Measurements from ENCODE around the gene RNASE13. TPM values are rescaled to one million over a fixed set of nuclear protein-coding genes. Genes with fewer than 3 reads are reported as not detected.
"Not testable (repeated sequence)": the region's sequence is repeated elsewhere in the genome, so short reads cannot be mapped to it uniquely, and the experiment has no call there.

Gene RNASE13
- polyA plus RNA-seq, 1 experiment, result not detected

DNA sequence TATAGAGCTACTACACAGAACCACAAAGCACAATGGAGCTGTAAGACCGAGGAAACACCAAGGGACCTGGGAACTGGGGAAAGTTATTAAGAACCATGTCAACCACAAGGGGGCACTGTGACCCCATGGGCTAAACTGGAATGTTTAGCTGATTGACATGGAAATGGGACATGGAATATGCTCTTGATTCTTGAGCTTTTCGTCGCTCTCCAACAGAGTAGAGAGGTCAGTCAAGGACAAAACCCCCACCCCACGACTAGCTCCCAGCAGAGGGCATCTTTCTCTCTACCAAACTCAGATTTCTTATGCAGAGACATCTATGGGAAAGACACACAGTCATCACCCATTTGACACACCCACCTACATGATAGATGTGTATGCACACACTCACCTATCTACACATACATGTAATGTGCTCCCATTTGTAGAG lies 19.8 kb downstream of the RNASE13 start:
- ChIA-PET CTCF (interaction anchor here (0.5 to 13.3 kb wide), 49 partner anchors 9 to 703 kb away, joined by 3 to 310 read pairs (median 7); partner anchors contain the start of genes ARHGEF40, NDRG2, RNASE7 and RNASE8), POLR2A (interaction anchor here (0.6 to 2.0 kb wide), 6 partner anchors 26 to 178 kb away, joined by 3 to 12 read pairs (median 3); partner anchors contain the start of gene ARHGEF40)
- no peaks in the 10 kb centered on the region for H3K9me3 ChIP-seq (ENCODE audit: control insufficient read depth, insufficient read depth, low read length)
- DNase-seq (ENCODE audit: low read depth, low spot score), result peak; percentile 65
- TF ChIP-seq, protein P1, sequence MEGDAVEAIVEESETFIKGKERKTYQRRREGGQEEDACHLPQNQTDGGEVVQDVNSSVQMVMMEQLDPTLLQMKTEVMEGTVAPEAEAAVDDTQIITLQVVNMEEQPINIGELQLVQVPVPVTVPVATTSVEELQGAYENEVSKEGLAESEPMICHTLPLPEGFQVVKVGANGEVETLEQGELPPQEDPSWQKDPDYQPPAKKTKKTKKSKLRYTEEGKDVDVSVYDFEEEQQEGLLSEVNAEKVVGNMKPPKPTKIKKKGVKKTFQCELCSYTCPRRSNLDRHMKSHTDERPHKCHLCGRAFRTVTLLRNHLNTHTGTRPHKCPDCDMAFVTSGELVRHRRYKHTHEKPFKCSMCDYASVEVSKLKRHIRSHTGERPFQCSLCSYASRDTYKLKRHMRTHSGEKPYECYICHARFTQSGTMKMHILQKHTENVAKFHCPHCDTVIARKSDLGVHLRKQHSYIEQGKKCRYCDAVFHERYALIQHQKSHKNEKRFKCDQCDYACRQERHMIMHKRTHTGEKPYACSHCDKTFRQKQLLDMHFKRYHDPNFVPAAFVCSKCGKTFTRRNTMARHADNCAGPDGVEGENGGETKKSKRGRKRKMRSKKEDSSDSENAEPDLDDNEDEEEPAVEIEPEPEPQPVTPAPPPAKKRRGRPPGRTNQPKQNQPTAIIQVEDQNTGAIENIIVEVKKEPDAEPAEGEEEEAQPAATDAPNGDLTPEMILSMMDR (IDR thresholded peaks at IDR 0.05; ENCODE audit: low read depth, low read length), result peak; percentile 96
- no peak overlapping the region for H3K27ac ChIP-seq (ENCODE audit: low read depth, low read length)
- no peak overlapping the region for H3K4me3 ChIP-seq (ENCODE audit: low read depth, low read length)
- peaks cover 20% of the 10 kb centered on the region for H3K27me3 ChIP-seq (ENCODE audit: control insufficient read depth, insufficient read depth, low read length)

DNA sequence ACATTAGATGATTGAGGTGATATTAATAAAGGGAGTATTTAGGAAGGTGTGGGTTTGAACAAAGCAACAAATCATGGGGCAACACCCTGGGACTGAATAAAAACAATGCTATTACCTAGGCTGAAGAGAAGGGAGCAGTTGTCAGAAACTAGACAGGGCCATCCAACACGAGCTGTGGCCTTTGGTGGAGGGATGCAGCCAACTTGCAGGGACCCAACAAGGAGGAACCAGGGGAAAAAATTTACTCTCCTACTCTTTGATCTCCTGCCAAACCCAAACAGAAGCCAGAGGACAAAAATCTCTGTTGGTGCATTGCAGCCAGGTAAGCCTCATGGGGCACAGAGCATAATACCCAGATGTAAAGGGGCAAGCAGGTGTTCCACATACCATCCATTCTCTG lies 23.5 kb downstream of the RNASE13 start:
- CTCF ChIA-PET, result interaction anchor here (1.9 to 13.3 kb wide), 5 partner anchors 29 to 96 kb away, joined by 6 to 310 read pairs (median 18); no protein-coding TSS in a partner anchor
- H3K27ac ChIP-seq (ENCODE audit: low read depth, low read length), result no peak overlapping the region
- peaks cover 16% of the 10 kb centered on the region for H3K27me3 ChIP-seq (ENCODE audit: control insufficient read depth, insufficient read depth, low read length)
- no peaks in the 10 kb centered on the region for H3K9me3 ChIP-seq (ENCODE audit: control insufficient read depth, insufficient read depth, low read length)
- no peak overlapping the region for H3K4me3 ChIP-seq (ENCODE audit: low read depth, low read length)
- TF ChIP-seq, protein P1 (IDR thresholded peaks at IDR 0.05; ENCODE audit: low read depth, low read length), result no peak
- DNase-seq (ENCODE audit: low read depth, low spot score), result no peak
- POLR2A ChIA-PET, result no interaction called here

DNA sequence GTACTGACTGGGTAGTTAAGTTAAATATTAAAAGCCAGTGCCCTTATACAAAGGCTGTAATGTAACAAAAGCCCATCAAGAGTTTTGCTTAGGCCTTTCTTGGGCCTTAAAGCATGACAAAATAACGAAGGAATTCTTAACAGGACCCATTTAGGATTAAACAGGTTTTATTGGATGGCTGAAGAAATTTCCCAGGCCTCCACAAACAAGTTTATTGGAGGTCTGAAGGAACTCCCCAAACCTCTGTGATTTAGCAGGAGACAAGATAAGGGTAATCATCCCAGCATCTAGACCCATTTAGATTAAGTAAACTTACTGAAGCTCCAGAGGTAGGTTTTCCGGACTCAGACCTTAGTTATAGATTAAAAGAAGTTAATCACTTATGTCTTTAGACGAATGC lies 24.9 kb downstream of the RNASE13 start:
- H3K9me3 ChIP-seq (ENCODE audit: control insufficient read depth, insufficient read depth, low read length); DNase-seq (ENCODE audit: low read depth, low spot score); POLR2A ChIA-PET; H3K4me3 ChIP-seq (ENCODE audit: low read depth, low read length); H3K27ac ChIP-seq (ENCODE audit: low read depth, low read length): not testable (repeated sequence)
- peaks cover 16% of the 10 kb centered on the region for H3K27me3 ChIP-seq (ENCODE audit: control insufficient read depth, insufficient read depth, low read length)
- CTCF ChIA-PET, result interaction anchor here (1.8 to 3.2 kb wide), 4 partner anchors 30 to 94 kb away, joined by 9 to 15 read pairs (median 12); no protein-coding TSS in a partner anchor

DNA sequence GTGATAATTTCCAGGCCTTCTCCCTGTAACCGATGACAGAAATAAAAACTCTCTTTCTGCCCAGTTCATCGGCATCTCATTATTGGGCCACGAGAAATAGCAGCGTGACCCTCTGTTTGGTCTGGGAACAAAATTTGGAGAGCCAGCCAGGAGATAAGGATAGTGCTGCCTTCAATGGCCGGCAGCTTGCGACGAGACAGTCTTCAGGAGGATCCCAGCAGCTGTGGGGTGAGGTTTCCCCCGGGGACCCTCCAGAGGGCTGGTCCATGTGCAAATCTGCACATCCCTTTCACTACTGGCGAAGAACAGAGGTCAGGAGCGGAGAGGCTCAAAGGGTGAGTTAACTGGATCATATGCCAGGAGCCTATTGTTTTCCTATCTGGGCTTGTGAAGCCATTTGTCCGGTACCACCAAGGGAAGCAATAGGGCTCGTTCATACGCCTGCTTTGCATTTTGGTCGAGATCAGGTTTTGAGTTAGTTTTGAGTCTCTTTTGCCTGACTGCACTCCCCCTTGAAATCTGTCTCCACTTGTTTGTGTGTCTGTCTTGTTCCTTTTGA lies 30.7 kb downstream of the RNASE13 start:
- Histone ChIP-seq H3K9me3 (ENCODE audit: control insufficient read depth, insufficient read depth, low read length) (no peaks in the 10 kb centered on the region), H3K27ac (ENCODE audit: low read depth, low read length) (no peak overlapping the region), H3K27me3 (ENCODE audit: control insufficient read depth, insufficient read depth, low read length) (no peaks in the 10 kb centered on the region), H3K4me3 (ENCODE audit: low read depth, low read length) (no peak overlapping the region)
- ChIA-PET CTCF (interaction anchor here (0.7 to 4.5 kb wide), 10 partner anchors 11 to 101 kb away, joined by 3 to 83 read pairs (median 13); no protein-coding TSS in a partner anchor), POLR2A (no interaction called here)
- DNase-seq (ENCODE audit: low read depth, low spot score), result no peak
- TF ChIP-seq, protein P1 (IDR thresholded peaks at IDR 0.05; ENCODE audit: low read depth, low read length), result no peak

DNA sequence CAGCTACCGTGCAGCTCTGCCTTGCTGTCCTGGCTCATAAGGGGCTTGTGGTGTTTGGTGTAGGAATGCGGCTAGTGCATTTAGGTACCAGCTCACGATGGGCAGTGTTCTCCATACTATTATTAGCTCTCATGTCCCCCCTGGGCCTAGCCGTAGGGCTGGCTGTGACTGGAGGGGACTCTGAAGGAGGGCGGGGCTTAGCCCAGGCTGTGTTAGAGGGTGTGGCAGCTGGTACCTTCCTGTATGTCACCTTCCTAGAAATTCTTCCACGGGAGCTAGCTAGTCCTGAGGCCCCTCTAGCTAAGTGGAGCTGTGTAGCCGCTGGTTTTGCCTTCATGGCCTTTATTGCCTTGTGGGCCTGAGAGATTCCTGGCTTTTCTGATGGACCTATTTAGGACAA lies 33.4 kb downstream of the RNASE13 start:
- TF ChIP-seq, protein P1 (IDR thresholded peaks at IDR 0.05; ENCODE audit: low read depth, low read length), result no peak
- H3K9me3 ChIP-seq (ENCODE audit: control insufficient read depth, insufficient read depth, low read length), result no peaks in the 10 kb centered on the region
- DNase-seq (ENCODE audit: low read depth, low spot score), result no peak
- H3K4me3 ChIP-seq (ENCODE audit: low read depth, low read length), result no peak overlapping the region
- H3K27me3 ChIP-seq (ENCODE audit: control insufficient read depth, insufficient read depth, low read length), result no peaks in the 10 kb centered on the region
- ChIA-PET CTCF (interaction anchor here (2.1 to 7.7 kb wide), 3 partner anchors 14 to 103 kb away, joined by 7 to 55 read pairs (median 46); no protein-coding TSS in a partner anchor), POLR2A (no interaction called here)
- H3K27ac ChIP-seq (ENCODE audit: low read depth, low read length), result no peak overlapping the region

Data from AG04450 (cell line).